ENCODE results near the gene C11orf86.

- TF ChIP-seq CTCF (conservative IDR thresholded peaks at IDR 0.05; ENCODE audit: low read length) (no peak), EZH2phosphoT487 (IDR thresholded peaks at IDR 0.05; ENCODE audit: borderline replicate concordance) (no peak)
Observed at GRCh38 chr11:66978717-66979116, 3.6 kb downstream of the C11orf86 start.

All from Loucy (cell line).